ENCODE results near the gene CCNE1. TPM values are rescaled to one million over a fixed set of nuclear protein-coding genes. Genes with fewer than 3 reads are reported as not detected.

Gene CCNE1
- polyA plus RNA-seq, 1 donor (not counting 4 experiments of a cell fraction or from before 2014, with no cell fraction given), result 11.2 TPM

GRCh38 chr19:29804493-29804892 is 7.3 kb upstream of the CCNE1 start:
- Histone ChIP-seq H3K4me3 (ENCODE audit: control insufficient read depth in 2 of 3, extremely low read depth in 1 of 3, insufficient read depth in 2 of 3, low read depth in 1 of 3, low read length in 3 of 3) (no peak overlapping the region), H3K9ac (ENCODE audit: control insufficient read depth, extremely low read depth, insufficient read depth, low read length) (no peak overlapping the region), H3K27me3 (ENCODE audit: control insufficient read depth, extremely low read depth, insufficient read depth, low read length) (no peaks in the 10 kb centered on the region), H2AFZ (ENCODE audit: control insufficient read depth, low read length) (no peak overlapping the region), H3K36me3 (ENCODE audit: control insufficient read depth in 2 of 2, extremely low read depth in 1 of 2, insufficient read depth in 2 of 2, low read length in 2 of 2) (no peaks in the 10 kb centered on the region), H3K27ac (ENCODE audit: control insufficient read depth, insufficient read depth, low read length) (no peak overlapping the region), H3K9me1 (ENCODE audit: control insufficient read depth, extremely low read depth, insufficient read depth, low read length) (no peaks in the 10 kb centered on the region), H3K4me2 (ENCODE audit: control insufficient read depth, extremely low read depth, insufficient read depth, low read depth, low read length) (no peak overlapping the region), H3K9me3 (ENCODE audit: control insufficient read depth, low read depth, low read length) (no peaks in the 10 kb centered on the region), H4K20me1 (ENCODE audit: control insufficient read depth, extremely low read depth, insufficient read depth, low read length) (no peaks in the 10 kb centered on the region), H3K4me1 (ENCODE audit: control insufficient read depth, extremely low read depth, insufficient read depth, low read length) (peaks cover 2% of the 10 kb centered on the region), H3K79me2 (ENCODE audit: control insufficient read depth, insufficient read depth, low read length) (no peaks in the 10 kb centered on the region)
- no peak for DNase-seq (ENCODE audit: low read depth, low spot score)
- dilution Hi-C loops (cut with MboI; ENCODE audit: extremely low pct_ligation_motif_present, low sequenced_read_pairs), result no loop called here
- no peak for FAIRE-seq
- TF ChIP-seq, protein P1, sequence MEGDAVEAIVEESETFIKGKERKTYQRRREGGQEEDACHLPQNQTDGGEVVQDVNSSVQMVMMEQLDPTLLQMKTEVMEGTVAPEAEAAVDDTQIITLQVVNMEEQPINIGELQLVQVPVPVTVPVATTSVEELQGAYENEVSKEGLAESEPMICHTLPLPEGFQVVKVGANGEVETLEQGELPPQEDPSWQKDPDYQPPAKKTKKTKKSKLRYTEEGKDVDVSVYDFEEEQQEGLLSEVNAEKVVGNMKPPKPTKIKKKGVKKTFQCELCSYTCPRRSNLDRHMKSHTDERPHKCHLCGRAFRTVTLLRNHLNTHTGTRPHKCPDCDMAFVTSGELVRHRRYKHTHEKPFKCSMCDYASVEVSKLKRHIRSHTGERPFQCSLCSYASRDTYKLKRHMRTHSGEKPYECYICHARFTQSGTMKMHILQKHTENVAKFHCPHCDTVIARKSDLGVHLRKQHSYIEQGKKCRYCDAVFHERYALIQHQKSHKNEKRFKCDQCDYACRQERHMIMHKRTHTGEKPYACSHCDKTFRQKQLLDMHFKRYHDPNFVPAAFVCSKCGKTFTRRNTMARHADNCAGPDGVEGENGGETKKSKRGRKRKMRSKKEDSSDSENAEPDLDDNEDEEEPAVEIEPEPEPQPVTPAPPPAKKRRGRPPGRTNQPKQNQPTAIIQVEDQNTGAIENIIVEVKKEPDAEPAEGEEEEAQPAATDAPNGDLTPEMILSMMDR (optimal IDR thresholded peaks at IDR 0.05 in 1 of 3, IDR thresholded peaks at IDR 0.05 in 1 of 3, conservative IDR thresholded peaks at IDR 0.05 in 1 of 3; ENCODE audit: extremely low read depth in 1 of 3, insufficient read depth in 2 of 3, low read length in 3 of 3), result no peak
- TF ChIP-seq EZH2 (IDR thresholded peaks at IDR 0.05; ENCODE audit: low read length), result no peak

DNA sequence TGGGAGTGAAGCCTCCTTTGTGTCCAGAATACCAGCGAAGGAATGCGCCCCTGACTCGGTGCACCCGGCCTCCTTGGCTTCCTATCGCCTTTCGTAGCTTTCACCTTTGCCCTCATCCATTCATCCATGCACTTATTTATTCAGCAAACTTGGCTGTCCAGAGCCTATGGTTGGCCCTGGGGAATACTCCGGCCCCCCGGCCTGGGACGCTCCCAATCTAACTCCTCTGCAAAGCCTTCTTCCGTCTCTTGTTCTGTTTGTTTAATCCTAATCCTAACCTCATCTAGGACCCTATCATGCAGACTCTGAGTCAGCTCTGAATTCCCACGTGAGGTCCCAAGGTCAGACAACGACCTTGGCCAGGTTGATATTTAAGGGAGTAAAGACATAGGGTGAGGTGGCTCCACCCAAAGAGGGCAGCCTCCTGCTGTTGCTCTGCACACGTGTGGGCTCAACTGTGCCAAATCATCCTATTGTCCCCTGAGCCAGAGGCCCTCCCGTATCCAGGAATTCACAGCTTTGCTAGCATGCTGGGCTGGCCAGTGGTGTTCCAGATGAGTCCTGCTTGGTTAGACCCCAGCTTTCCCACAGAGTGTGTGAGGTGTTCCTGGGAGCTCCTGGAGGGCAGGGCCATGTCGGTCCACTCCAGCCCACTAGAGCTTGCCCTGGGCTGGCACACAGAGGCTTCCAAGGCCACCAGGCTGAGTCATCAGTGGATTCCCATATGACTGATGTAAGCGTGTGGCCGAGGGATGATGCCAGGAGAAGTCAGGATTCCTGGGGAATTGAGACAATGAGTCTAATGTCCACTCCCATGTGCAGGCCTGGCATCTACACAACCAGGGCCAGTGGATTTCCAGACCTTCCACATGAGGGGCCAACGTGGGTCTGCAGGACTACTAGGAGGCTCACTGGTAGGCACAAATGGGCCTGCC is 6.5 kb upstream of the CCNE1 start:
- FAIRE-seq (no peak), DNase-seq (ENCODE audit: low read depth, low spot score) (no peak)
- Histone ChIP-seq H3K4me2 (ENCODE audit: control insufficient read depth, extremely low read depth, insufficient read depth, low read depth, low read length) (no peak overlapping the region), H2AFZ (ENCODE audit: control insufficient read depth, low read length) (no peak overlapping the region), H3K27ac (ENCODE audit: control insufficient read depth, insufficient read depth, low read length) (no peak overlapping the region), H3K9ac (ENCODE audit: control insufficient read depth, extremely low read depth, insufficient read depth, low read length) (no peak overlapping the region), H3K36me3 (ENCODE audit: control insufficient read depth in 2 of 2, extremely low read depth in 1 of 2, insufficient read depth in 2 of 2, low read length in 2 of 2) (no peaks in the 10 kb centered on the region), H4K20me1 (ENCODE audit: control insufficient read depth, extremely low read depth, insufficient read depth, low read length) (no peaks in the 10 kb centered on the region), H3K27me3 (ENCODE audit: control insufficient read depth, extremely low read depth, insufficient read depth, low read length) (no peaks in the 10 kb centered on the region), H3K4me3 (ENCODE audit: control insufficient read depth in 2 of 3, extremely low read depth in 1 of 3, insufficient read depth in 2 of 3, low read depth in 1 of 3, low read length in 3 of 3) (no peak overlapping the region), H3K4me1 (ENCODE audit: control insufficient read depth, extremely low read depth, insufficient read depth, low read length) (peaks cover 5% of the 10 kb centered on the region), H3K79me2 (ENCODE audit: control insufficient read depth, insufficient read depth, low read length) (no peaks in the 10 kb centered on the region), H3K9me1 (ENCODE audit: control insufficient read depth, extremely low read depth, insufficient read depth, low read length) (no peaks in the 10 kb centered on the region), H3K9me3 (ENCODE audit: control insufficient read depth, low read depth, low read length) (no peaks in the 10 kb centered on the region)
- no peak for TF ChIP-seq EZH2 (IDR thresholded peaks at IDR 0.05; ENCODE audit: low read length)
- TF ChIP-seq, protein P1 (optimal IDR thresholded peaks at IDR 0.05 in 1 of 3, IDR thresholded peaks at IDR 0.05 in 1 of 3, conservative IDR thresholded peaks at IDR 0.05 in 1 of 3; ENCODE audit: extremely low read depth in 1 of 3, insufficient read depth in 2 of 3, low read length in 3 of 3), result no peak
- dilution Hi-C loops (cut with MboI; ENCODE audit: extremely low pct_ligation_motif_present, low sequenced_read_pairs), result no loop called here

Data from keratinocyte (primary cell).